GM10266 (cell line): Measurements from ENCODE around the gene MOBP.

ENCODE experiments used
- DNase-seq: peaks from one replicate; pipeline ENCODE4 v3.0.0; 2012; ENCODE audit errors: extremely low spot score
- TF ChIP-seq, protein P1 (sequence below): IDR thresholded peaks from 2 replicates; pipeline ENCODE4 v1.5.1; 2012; ENCODE audit warnings: mild to moderate bottlenecking, low read depth; ENCODE audit not compliant: control insufficient read depth, insufficient read depth; ENCODE audit errors: missing control alignments

MOBP gene

GRCh38 chr3:39476783-39477182 is 9.3 kb downstream of the MOBP start:
- TF ChIP-seq, protein P1, sequence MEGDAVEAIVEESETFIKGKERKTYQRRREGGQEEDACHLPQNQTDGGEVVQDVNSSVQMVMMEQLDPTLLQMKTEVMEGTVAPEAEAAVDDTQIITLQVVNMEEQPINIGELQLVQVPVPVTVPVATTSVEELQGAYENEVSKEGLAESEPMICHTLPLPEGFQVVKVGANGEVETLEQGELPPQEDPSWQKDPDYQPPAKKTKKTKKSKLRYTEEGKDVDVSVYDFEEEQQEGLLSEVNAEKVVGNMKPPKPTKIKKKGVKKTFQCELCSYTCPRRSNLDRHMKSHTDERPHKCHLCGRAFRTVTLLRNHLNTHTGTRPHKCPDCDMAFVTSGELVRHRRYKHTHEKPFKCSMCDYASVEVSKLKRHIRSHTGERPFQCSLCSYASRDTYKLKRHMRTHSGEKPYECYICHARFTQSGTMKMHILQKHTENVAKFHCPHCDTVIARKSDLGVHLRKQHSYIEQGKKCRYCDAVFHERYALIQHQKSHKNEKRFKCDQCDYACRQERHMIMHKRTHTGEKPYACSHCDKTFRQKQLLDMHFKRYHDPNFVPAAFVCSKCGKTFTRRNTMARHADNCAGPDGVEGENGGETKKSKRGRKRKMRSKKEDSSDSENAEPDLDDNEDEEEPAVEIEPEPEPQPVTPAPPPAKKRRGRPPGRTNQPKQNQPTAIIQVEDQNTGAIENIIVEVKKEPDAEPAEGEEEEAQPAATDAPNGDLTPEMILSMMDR, result no peak
- DNase-seq, result no peak

DNA sequence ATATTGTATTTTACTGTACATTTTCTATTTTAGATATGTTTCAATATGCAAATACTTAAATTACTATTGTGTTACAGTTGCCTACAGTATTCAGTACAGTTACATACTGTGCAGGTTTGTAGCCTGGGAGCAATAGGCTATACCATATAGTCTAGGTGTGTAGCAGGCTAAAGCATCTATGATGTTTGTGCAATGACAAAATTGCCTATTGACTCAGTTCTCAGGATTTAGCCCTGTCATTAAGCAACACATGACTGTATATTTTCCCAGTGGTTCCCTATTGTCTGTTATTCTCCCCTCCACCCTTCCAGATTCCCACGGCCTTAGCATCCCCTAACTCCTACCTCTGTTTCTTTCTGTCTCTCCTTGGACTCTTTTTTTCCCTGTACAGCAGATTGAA is 10.7 kb downstream of the MOBP start:
- TF ChIP-seq, protein P1, result no peak
- no peak for DNase-seq

DNA sequence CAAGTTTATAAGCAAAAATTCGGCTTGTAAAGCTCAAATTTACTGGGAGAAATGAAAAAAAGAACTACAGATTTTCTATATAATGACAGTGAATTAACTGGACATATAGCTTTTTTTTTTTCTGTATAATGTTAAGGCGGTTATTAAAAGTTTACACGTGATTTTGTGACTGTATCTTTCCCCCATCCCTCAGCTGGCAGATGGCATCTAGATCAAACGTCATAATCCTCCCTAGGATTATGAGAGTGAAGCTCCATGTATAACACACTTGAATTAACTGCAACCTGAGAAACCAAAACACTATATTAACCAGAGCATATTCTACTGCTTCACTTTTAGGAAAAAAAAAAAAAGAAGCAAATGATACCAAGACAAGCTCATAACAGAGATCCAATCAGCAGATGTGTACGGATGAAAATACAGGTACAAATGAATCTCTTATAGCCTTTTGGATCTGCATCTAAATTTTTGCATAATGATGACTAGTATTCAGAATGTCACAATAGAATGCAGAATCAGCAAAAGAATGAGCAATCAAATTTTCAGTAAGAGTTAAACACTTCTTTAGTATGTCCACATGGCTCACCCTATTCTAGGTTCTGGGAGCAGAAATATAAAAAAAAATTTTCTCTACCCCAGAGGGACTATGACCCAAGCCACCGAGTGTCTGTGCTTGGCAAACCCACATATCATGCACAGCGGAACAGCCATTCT is 12.4 kb downstream of the MOBP start:
- TF ChIP-seq, protein P1, result no peak
- no peak for DNase-seq

- DNase-seq, result no peak
- TF ChIP-seq, protein P1, result no peak
Observed at GRCh38 chr3:39485547-39485946, 18.1 kb downstream of the MOBP start.

DNA sequence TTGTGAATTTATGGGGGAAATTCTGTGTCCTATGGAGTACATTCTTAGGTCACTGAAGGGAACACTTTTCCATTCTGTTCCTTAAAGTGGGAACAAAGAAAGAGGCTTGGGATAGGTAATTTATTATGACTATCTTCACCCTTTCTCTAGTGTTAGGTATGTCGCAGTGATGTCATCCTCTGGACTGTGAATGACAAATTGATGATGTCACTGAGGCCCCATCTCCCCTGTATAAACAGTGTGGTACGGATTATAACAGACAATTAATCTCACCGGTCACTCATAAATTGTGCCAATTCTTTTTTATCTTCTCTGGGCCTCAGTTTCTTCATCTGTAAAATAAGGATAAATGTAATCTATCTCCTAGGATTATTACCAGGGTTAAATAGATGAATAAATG is 23.5 kb downstream of the MOBP start:
- DNase-seq, result no peak
- TF ChIP-seq, protein P1, result no peak

DNA sequence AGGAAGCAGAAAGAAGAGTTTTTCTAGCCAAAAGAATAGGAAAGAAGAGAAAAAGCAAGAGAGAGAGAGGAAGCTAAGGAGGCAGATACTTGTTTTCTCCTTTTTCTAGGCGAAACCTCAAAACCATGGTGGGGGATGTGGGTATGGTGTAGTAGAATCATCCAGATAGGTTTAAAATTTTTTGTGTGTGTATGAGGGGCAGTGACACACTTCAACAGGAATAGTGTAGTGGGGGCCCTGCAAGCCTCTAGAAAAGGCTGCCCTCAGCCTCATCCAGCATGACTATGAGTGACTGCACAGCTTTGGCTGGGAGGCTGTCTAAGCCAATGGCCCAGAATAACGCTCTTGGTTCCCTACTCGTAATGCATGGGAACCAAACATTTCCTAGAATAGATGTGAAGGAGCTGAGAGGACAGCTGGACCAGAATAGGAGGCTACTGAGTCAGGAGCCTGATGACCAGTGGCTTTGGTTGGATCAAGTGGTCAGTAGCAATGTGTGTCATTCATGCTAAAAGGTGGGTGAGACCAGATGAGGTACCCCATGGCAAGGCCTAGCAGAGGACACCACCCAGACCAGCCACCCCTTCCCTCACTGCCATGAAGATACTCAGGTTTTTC is 24.4 kb downstream of the MOBP start:
- TF ChIP-seq, protein P1, result no peak
- DNase-seq, result no peak

GRCh38 chr3:39494781-39495180 is 27.3 kb downstream of the MOBP start:
- DNase-seq, result no peak
- TF ChIP-seq, protein P1, result no peak
